ENCODE data around the gene GRAMD2B.
"Not testable (repeated sequence)": the region's sequence is repeated elsewhere in the genome, so short reads cannot be mapped to it uniquely, and the experiment has no call there.

The GRAMD2B gene, protein sequence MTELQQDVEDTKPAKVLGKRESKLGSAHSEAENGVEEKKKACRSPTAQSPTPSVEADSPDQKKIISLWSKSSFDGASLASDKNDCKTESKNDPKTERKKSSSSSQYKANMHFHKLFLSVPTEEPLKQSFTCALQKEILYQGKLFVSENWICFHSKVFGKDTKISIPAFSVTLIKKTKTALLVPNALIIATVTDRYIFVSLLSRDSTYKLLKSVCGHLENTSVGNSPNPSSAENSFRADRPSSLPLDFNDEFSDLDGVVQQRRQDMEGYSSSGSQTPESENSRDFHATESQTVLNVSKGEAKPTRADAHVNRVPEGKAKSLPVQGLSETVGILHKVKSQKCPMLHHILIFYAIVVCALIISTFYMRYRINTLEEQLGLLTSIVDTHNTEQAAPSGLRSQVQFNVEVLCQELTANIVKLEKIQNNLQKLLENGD

DNA sequence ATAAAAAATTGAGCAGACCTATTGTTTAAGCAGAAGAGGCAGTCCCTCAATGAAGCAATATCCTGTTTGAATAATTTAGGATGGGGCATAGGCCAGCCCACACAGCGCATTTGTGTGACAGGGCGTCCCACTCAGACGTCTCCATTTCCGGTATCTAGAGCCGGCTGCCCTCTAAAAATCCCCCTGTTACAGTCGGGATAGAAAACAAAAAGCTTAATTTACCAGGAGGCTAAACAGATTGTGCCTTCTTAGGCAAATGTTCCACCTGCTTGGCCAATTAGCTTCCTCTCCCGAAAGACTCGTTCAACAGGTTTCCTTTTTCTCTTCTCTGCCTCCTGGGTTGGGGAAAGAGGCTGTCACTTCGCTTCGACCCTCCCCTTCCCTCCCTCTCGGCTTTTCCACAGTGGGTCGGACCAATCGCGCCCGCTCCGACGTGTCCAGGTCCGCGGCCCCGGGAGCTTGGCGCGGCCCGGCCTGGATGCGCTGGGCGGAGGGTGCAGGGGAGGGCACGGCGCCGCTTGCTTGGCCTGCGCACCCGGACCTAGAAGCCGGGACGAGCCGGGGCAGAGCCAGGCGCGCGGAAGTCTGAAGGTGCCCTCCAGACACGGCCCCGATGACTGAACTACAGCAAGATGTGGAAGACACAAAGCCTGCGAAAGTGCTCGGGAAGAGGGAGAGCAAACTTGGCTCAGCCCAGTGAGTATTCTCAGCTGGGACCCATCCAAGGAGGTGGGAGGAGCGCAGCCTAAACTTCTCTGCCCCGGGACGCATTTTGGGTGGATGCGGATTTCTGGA is at the start of gene GRAMD2B:
Gene GRAMD2B (plus strand): TSS at position 416 of the 795 bp plus-strand sequence. CDS start 198 bp downstream, at position 614.
- peak; percentile 84 for DNase-seq (ENCODE audit: low read depth)
- peak within 1 kb of the TSS; percentile 75 for H3K4me3 ChIP-seq (ENCODE audit: low read depth, low read length)
- TF ChIP-seq, protein P1, sequence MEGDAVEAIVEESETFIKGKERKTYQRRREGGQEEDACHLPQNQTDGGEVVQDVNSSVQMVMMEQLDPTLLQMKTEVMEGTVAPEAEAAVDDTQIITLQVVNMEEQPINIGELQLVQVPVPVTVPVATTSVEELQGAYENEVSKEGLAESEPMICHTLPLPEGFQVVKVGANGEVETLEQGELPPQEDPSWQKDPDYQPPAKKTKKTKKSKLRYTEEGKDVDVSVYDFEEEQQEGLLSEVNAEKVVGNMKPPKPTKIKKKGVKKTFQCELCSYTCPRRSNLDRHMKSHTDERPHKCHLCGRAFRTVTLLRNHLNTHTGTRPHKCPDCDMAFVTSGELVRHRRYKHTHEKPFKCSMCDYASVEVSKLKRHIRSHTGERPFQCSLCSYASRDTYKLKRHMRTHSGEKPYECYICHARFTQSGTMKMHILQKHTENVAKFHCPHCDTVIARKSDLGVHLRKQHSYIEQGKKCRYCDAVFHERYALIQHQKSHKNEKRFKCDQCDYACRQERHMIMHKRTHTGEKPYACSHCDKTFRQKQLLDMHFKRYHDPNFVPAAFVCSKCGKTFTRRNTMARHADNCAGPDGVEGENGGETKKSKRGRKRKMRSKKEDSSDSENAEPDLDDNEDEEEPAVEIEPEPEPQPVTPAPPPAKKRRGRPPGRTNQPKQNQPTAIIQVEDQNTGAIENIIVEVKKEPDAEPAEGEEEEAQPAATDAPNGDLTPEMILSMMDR (IDR thresholded peaks at IDR 0.05; ENCODE audit: insufficient read depth, low read depth, low read length, missing control alignments) = no peak

DNA sequence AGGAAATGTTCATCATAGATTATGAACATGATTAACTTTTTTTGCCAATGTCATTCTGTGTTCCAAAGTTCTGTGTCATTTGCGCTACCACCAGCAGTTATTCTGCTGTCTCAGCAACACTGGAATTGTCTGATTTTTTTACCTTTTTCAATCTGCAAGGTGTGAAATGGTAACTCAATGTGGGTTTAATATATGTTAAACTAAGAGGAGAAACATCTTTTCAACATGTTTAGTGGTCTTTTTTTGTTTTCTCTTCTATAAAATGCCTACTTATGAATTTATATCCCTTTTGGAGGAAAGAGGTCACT is 49.1 kb upstream of the GRAMD2B start:
- no peak overlapping the region for H3K4me3 ChIP-seq (ENCODE audit: low read depth, low read length)
- TF ChIP-seq, protein P1 (IDR thresholded peaks at IDR 0.05; ENCODE audit: insufficient read depth, low read depth, low read length, missing control alignments) = no peak
- DNase-seq (ENCODE audit: low read depth) = no peak

DNA sequence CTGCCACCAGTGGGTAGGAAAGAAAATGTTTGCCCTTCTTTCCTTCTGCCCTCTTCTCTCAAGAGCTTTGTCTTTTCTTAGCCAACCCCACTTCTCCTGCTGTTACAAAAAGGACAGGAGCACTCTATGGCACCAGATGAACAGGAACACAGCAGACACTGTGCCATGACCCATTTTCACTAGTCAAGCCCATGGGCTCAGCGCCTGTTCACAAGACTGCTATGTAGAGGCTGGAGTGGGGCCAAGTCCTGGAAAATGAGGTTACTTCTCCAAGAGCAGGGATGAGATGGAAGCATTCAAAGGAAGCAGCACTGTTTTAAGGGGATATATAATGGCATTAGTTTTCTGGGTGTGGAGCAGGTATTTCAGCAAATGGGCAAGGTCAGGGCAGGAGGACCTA is 46.8 kb upstream of the GRAMD2B start:
- no peak for DNase-seq (ENCODE audit: low read depth)
- TF ChIP-seq, protein P1 (IDR thresholded peaks at IDR 0.05; ENCODE audit: insufficient read depth, low read depth, low read length, missing control alignments) = no peak
- H3K4me3 ChIP-seq (ENCODE audit: low read depth, low read length) = no peak overlapping the region

DNA sequence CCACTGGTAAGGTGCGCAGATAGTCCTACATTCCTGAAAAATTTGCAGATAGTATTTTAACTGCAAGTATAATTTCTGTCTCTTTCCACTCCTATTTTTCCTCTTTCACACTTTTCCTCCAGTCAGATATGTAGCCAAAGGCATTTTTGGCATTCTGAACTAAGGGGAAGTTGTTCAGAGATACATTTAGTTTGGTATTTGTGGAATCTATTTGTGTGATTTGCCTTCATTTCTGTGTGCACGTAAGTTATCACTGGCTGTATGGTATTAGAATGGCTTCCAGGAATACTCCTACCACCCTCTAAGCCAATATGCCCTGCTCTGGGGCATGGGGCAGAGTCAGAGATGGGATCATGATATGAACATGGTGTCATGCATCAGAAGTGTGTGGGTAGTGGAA is 45.8 kb upstream of the GRAMD2B start:
- TF ChIP-seq, protein P1 (IDR thresholded peaks at IDR 0.05; ENCODE audit: insufficient read depth, low read depth, low read length, missing control alignments) = no peak
- no peak for DNase-seq (ENCODE audit: low read depth)
- H3K4me3 ChIP-seq (ENCODE audit: low read depth, low read length) = no peak overlapping the region

DNA sequence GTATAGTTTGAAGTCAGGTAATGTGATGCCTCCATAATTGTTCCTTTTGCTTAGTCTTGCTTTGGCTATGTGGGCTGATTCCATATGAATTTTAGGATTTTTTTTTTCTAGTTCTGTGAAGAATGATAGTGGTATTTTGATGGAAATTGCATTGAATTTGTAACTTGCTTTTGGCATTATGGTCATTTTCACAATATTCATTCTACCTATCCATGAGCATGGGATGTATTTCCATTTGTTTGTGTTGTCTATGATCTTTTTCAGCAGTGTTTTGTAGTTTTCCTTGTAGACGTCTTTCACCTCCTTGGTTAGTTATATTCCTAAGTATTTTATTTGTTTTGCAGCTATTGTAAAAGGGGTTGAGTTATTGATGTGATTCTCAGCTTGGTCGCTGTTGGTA is 42.9 kb upstream of the GRAMD2B start:
- not testable (repeated sequence) for H3K4me3 ChIP-seq (ENCODE audit: low read depth, low read length); DNase-seq (ENCODE audit: low read depth)

DNA sequence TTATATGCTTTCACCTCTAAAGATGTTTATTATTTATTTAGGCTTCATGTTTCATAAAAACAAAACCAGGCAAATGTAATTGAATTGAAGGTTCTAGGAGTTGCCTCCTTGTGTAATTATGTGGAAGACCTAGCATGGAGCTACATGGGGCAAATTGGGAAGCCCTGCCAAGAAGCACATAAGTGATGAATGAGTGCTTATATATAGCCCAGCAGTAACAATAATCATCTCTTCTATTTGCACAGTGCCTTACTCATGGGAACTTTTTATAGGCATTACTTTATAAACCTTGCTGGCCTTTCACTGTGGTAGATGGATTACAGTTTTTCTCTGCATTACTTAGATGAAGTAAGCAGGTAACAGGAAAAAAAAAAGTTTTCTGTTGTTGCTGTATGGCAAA is 40.0 kb upstream of the GRAMD2B start:
- H3K4me3 ChIP-seq (ENCODE audit: low read depth, low read length) = no peak overlapping the region
- no peak for DNase-seq (ENCODE audit: low read depth)
- TF ChIP-seq, protein P1 (IDR thresholded peaks at IDR 0.05; ENCODE audit: insufficient read depth, low read depth, low read length, missing control alignments) = no peak

DNA sequence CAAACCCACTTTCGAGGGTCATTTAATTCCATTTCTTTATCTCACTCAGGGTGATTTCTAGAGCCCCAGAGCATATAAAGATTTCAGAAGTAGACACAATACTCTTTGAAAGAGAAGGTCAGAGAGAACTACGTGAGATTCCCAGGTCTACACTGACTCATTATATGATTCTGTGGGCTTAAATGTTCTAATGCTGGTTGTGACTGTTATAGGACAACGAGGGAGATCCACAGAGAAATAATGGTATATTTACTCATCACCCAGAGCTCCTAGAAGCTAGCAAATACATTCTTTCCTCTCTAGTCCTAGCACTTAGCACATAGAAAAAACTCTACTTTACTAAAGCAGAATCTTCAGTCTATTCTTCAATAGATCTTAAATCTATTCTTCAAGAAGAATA is 39.4 kb upstream of the GRAMD2B start:
- DNase-seq (ENCODE audit: low read depth) = no peak
- H3K4me3 ChIP-seq (ENCODE audit: low read depth, low read length) = no peak overlapping the region
- TF ChIP-seq, protein P1 (IDR thresholded peaks at IDR 0.05; ENCODE audit: insufficient read depth, low read depth, low read length, missing control alignments) = no peak
